Activated CD8-positive, alpha-beta memory T cell treated with anti-CD3 and anti-CD28 coated beads for 4 hours (primary cell): ENCODE measurements around the gene PGAP3.

Experiments used
- DNase-seq, 2 donors: peaks; one replicate each; pipeline ENCODE4 v3.0.0-alpha.2; 2020; ENCODE audit warnings: low read depth in 2 of 2

The PGAP3 gene

GRCh38 chr17:39660397-39661385, 27.2 kb downstream of the PGAP3 start:
- DNase-seq: no peak

GRCh38 chr17:39660011-39660360, 27.9 kb downstream of the PGAP3 start:
- no peak for DNase-seq

GRCh38 chr17:39659279-39660010, 28.4 kb downstream of the PGAP3 start:
- no peak for DNase-seq

GRCh38 chr17:39658760-39659159, 29.1 kb downstream of the PGAP3 start:
- no peak for DNase-seq

GRCh38 chr17:39658346-39658745, 29.5 kb downstream of the PGAP3 start:
- DNase-seq: no peak

- no peak for DNase-seq
Measured at GRCh38 chr17:39655105-39655504, 32.8 kb downstream of the PGAP3 start.

- peak; percentile 46 to 62 for DNase-seq
Measured at GRCh38 chr17:39653662-39654331, 34.1 kb downstream of the PGAP3 start.

- DNase-seq: no peak
Measured at GRCh38 chr17:39653316-39653661, 34.6 kb downstream of the PGAP3 start.

GRCh38 chr17:39652587-39653315, 35.1 kb downstream of the PGAP3 start:
- DNase-seq: no peak

GRCh38 chr17:39651923-39652586, 35.8 kb downstream of the PGAP3 start:
- no peak for DNase-seq

- DNase-seq: no peak
Measured at GRCh38 chr17:39650121-39650579, 37.7 kb downstream of the PGAP3 start.

- no peak for DNase-seq
Measured at GRCh38 chr17:39648616-39649366, 39.1 kb downstream of the PGAP3 start.

- no peak for DNase-seq
Measured at GRCh38 chr17:39647256-39647655, 40.6 kb downstream of the PGAP3 start.

- DNase-seq: no peak
Measured at GRCh38 chr17:39643271-39643670, 44.6 kb downstream of the PGAP3 start.

GRCh38 chr17:39642291-39643074, 45.4 kb downstream of the PGAP3 start:
- no peak for DNase-seq

GRCh38 chr17:39641883-39642282, 46.0 kb downstream of the PGAP3 start:
- no peak for DNase-seq

GRCh38 chr17:39641097-39641496, 46.8 kb downstream of the PGAP3 start:
- DNase-seq: no peak

GRCh38 chr17:39640591-39641031, 47.2 kb downstream of the PGAP3 start:
- no peak for DNase-seq
